HG03159 (cell line): ENCODE measurements around the gene GALNT4.
A peak's percentile ranks its signal among the peaks of the same experiment; 100 is the strongest.

Source experiments
- ATAC-seq: cut with Tn5 transposase; IDR thresholded peaks from one replicate; pipeline ENCODE4 v1.9.1; 2021; ENCODE audit warnings: mild to moderate bottlenecking, moderate library complexity; ENCODE audit not compliant: unreplicated experiment

GALNT4 gene

GRCh38 chr12:89537389-89537788 lies 12.8 kb upstream of the GALNT4 start:
- no peak for ATAC-seq

- no peak for ATAC-seq
Observed at GRCh38 chr12:89529738-89530137, 5.1 kb upstream of the GALNT4 start.

- ATAC-seq: no peak
Observed at GRCh38 chr12:89528434-89528833, 3.8 kb upstream of the GALNT4 start.

- peak; percentile 59 for ATAC-seq
Observed at GRCh38 chr12:89525824-89526770, 1.5 kb upstream of the GALNT4 start, which contains the start of gene POC1B. Gene POC1B (minus strand): TSS chr12:89526047. CDS start chr12:89525895, 152 bp downstream.

- peak; percentile 28 for ATAC-seq
Observed at GRCh38 chr12:89525305-89525823, 768 bp upstream of the GALNT4 start.

- no peak for ATAC-seq
Observed at GRCh38 chr12:89523843-89524540, 604 bp downstream of the GALNT4 start.

GRCh38 chr12:89523393-89523792 lies 1.2 kb downstream of the GALNT4 start:
- no peak for ATAC-seq

GRCh38 chr12:89521364-89522223 lies 3.0 kb downstream of the GALNT4 start:
- ATAC-seq: no peak

- no peak for ATAC-seq
Observed at GRCh38 chr12:89517720-89518119, 6.9 kb downstream of the GALNT4 start.

- no peak for ATAC-seq
Observed at GRCh38 chr12:89516633-89517032, 8.0 kb downstream of the GALNT4 start.

- peak; percentile 82 for ATAC-seq
Observed at GRCh38 chr12:89514751-89515150, 9.8 kb downstream of the GALNT4 start.

GRCh38 chr12:89513544-89513943 lies 11.1 kb downstream of the GALNT4 start:
- ATAC-seq: no peak

GRCh38 chr12:89507015-89507824 lies 17.4 kb downstream of the GALNT4 start:
- ATAC-seq: no peak

GRCh38 chr12:89506050-89506449 lies 18.5 kb downstream of the GALNT4 start:
- ATAC-seq: no peak

- no peak for ATAC-seq
Observed at GRCh38 chr12:89504560-89505346, 19.8 kb downstream of the GALNT4 start.

- no peak for ATAC-seq
Observed at GRCh38 chr12:89501793-89502192, 22.8 kb downstream of the GALNT4 start.

GRCh38 chr12:89499857-89500256 lies 24.7 kb downstream of the GALNT4 start:
- ATAC-seq: no peak

- no peak for ATAC-seq
Observed at GRCh38 chr12:89497467-89497866, 27.1 kb downstream of the GALNT4 start.

- no peak for ATAC-seq
Observed at GRCh38 chr12:89497005-89497404, 27.6 kb downstream of the GALNT4 start.
